ENCODE results near the gene RGL1. TPM values are rescaled to one million over a fixed set of nuclear protein-coding genes. Genes with fewer than 3 reads are reported as not detected.

The RGL1 gene
- total RNA-seq, 1 donor from 2014 or later, result 5.9 TPM

- H3K9me3 Mint-ChIP-seq (ENCODE audit: low read depth), result peaks cover 6% of the 10 kb centered on the region
- DNase-seq (ENCODE audit: low spot score, unreplicated experiment), result no peak
- H3K27me3 Mint-ChIP-seq, result no peaks in the 10 kb centered on the region
- H3K27ac Mint-ChIP-seq, result no peak overlapping the region
- TF ChIP-seq CTCF (IDR thresholded peaks at IDR 0.05; ENCODE audit: unreplicated experiment), result no peak
- H3K4me3 Mint-ChIP-seq (ENCODE audit: low read depth), result no peak overlapping the region
- peaks cover 2% of the 10 kb centered on the region for H3K4me1 Mint-ChIP-seq (ENCODE audit: low read depth)
- peaks cover 5% of the 10 kb centered on the region for H3K36me3 Mint-ChIP-seq (ENCODE audit: insufficient read depth)
Measured at GRCh38 chr1:183821889-183822611, 17.1 kb downstream of the RGL1 start.

GRCh38 chr1:183824291-183824690 is 19.4 kb downstream of the RGL1 start:
- H3K36me3 Mint-ChIP-seq (ENCODE audit: insufficient read depth), result peaks cover 5% of the 10 kb centered on the region
- no peak for DNase-seq (ENCODE audit: low spot score, unreplicated experiment)
- H3K4me1 Mint-ChIP-seq (ENCODE audit: low read depth), result no peaks in the 10 kb centered on the region
- H3K9me3 Mint-ChIP-seq (ENCODE audit: low read depth), result peaks cover 6% of the 10 kb centered on the region
- H3K27me3 Mint-ChIP-seq, result no peaks in the 10 kb centered on the region
- H3K4me3 Mint-ChIP-seq (ENCODE audit: low read depth), result no peak overlapping the region
- no peak for TF ChIP-seq CTCF (IDR thresholded peaks at IDR 0.05; ENCODE audit: unreplicated experiment)
- no peak overlapping the region for H3K27ac Mint-ChIP-seq

- H3K27me3 Mint-ChIP-seq, result no peaks in the 10 kb centered on the region
- no peak overlapping the region for H3K27ac Mint-ChIP-seq
- H3K4me3 Mint-ChIP-seq (ENCODE audit: low read depth), result no peak overlapping the region
- no peak for DNase-seq (ENCODE audit: low spot score, unreplicated experiment)
- no peak for TF ChIP-seq CTCF (IDR thresholded peaks at IDR 0.05; ENCODE audit: unreplicated experiment)
- H3K4me1 Mint-ChIP-seq (ENCODE audit: low read depth), result no peaks in the 10 kb centered on the region
- H3K36me3 Mint-ChIP-seq (ENCODE audit: insufficient read depth), result peaks cover 5% of the 10 kb centered on the region
- H3K9me3 Mint-ChIP-seq (ENCODE audit: low read depth), result peaks cover 6% of the 10 kb centered on the region
Measured at GRCh38 chr1:183827801-183828200, 22.9 kb downstream of the RGL1 start.

- H3K27me3 Mint-ChIP-seq, result no peaks in the 10 kb centered on the region
- no peak for TF ChIP-seq CTCF (IDR thresholded peaks at IDR 0.05; ENCODE audit: unreplicated experiment)
- DNase-seq (ENCODE audit: low spot score, unreplicated experiment), result no peak
- H3K4me1 Mint-ChIP-seq (ENCODE audit: low read depth), result peaks cover 3% of the 10 kb centered on the region
- H3K4me3 Mint-ChIP-seq (ENCODE audit: low read depth), result no peak overlapping the region
- H3K27ac Mint-ChIP-seq, result no peak overlapping the region
- peaks cover 6% of the 10 kb centered on the region for H3K9me3 Mint-ChIP-seq (ENCODE audit: low read depth)
- peaks cover 3% of the 10 kb centered on the region for H3K36me3 Mint-ChIP-seq (ENCODE audit: insufficient read depth)
Measured at GRCh38 chr1:183830389-183830788, 25.5 kb downstream of the RGL1 start.

- H3K4me3 Mint-ChIP-seq (ENCODE audit: low read depth), result no peak overlapping the region
- no peak for TF ChIP-seq CTCF (IDR thresholded peaks at IDR 0.05; ENCODE audit: unreplicated experiment)
- no peak for DNase-seq (ENCODE audit: low spot score, unreplicated experiment)
- H3K27me3 Mint-ChIP-seq, result no peaks in the 10 kb centered on the region
- no peak overlapping the region for H3K27ac Mint-ChIP-seq
- H3K9me3 Mint-ChIP-seq (ENCODE audit: low read depth), result peaks cover 2% of the 10 kb centered on the region
- H3K36me3 Mint-ChIP-seq (ENCODE audit: insufficient read depth), result peaks cover under 1% of the 10 kb centered on the region
- H3K4me1 Mint-ChIP-seq (ENCODE audit: low read depth), result peaks cover 3% of the 10 kb centered on the region
Measured at GRCh38 chr1:183831311-183831710, 26.4 kb downstream of the RGL1 start.
